ENCODE measurements around the gene RAPGEF5. TPM values are rescaled to one million over a fixed set of nuclear protein-coding genes. Genes with fewer than 3 reads are reported as not detected.

The RAPGEF5 gene
- total RNA-seq, 1 experiment from 2014 or later: 13.3 TPM

DNA sequence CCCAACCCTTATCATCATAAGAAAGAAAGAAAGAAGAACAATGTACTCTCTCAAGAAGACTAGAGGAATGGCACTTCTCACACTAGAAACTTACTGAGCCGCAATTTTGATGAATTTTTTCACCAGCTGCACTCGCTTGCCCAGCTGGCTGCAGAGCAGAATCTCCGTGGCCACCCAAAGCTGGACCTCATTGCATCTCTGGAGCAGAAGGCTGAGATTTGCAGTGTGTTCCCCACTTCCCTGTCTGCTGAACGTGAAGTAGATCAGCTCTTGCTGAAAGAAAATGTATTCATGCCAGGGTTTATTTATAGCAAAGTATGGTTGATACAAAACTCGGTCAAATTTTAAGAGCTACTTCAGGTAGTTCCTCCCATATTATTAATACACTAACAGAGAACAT is 212.0 kb downstream of the RAPGEF5 start:
- H3K4me3 Mint-ChIP-seq: no peak overlapping the region

More for the DNA sequence above, 212.0 kb downstream of the RAPGEF5 start:
- peaks cover 6% of the 10 kb centered on the region for H3K9me3 ChIP-seq (ENCODE audit: control insufficient read depth, low read depth, low read length)
- Mint-ChIP-seq H3K9me3 (peaks cover 2 to 4% of the 10 kb centered on the region in 2 experiments; a peak in 2 of 5 replicates), H3K4me1 (peaks cover 30 to 32% of the 10 kb centered on the region in 2 experiments), H3K27me3 (ENCODE audit: low read depth) (no peaks in the 10 kb centered on the region), H3K27ac (no peak overlapping the region; a peak in 1 of 7 replicates), H3K36me3 (ENCODE audit: insufficient read depth in 1 of 3, low read depth in 3 of 3) (peaks cover 28 to 31% (median 30%) of the 10 kb centered on the region in 3 experiments)
- no peak overlapping the region for H4K91ac ChIP-seq (ENCODE audit: insufficient read length, low read depth, low read length)
- H2BK120ac ChIP-seq (ENCODE audit: low read depth, low read length, poor library complexity, severe bottlenecking): no peak overlapping the region
- H2BK12ac ChIP-seq (ENCODE audit: insufficient read length, low read depth, low read length): no peak overlapping the region
- H3K79me1 ChIP-seq (ENCODE audit: insufficient read depth, low read depth, low read length, poor library complexity, severe bottlenecking): no peaks in the 10 kb centered on the region
- H3K4me2 ChIP-seq (ENCODE audit: insufficient read depth, insufficient read length, low read length): no peak overlapping the region
- peaks cover 11% of the 10 kb centered on the region for H3K4me1 ChIP-seq (ENCODE audit: insufficient read depth, low read length)
- H3K9ac ChIP-seq (ENCODE audit: extremely low read depth, insufficient read length, low read length): no peak overlapping the region
- no peak overlapping the region for H2BK20ac ChIP-seq (ENCODE audit: low read depth, low read length, poor library complexity, severe bottlenecking)
- no peaks in the 10 kb centered on the region for H3K23me2 ChIP-seq (ENCODE audit: insufficient read length, low read depth, low read length, poor library complexity, severe bottlenecking)
- no peak overlapping the region for H3K4ac ChIP-seq (ENCODE audit: low read depth, low read length)
- H4K8ac ChIP-seq (replicated peaks; ENCODE audit: insufficient read length, low read depth, low read length): no peak overlapping the region
- H2BK15ac ChIP-seq (ENCODE audit: low read depth, low read length): no peak overlapping the region
- H4K5ac ChIP-seq (ENCODE audit: insufficient read length, low read depth, low read length): no peak overlapping the region
- H3K23ac ChIP-seq (ENCODE audit: insufficient read length, low read depth, low read length): no peak overlapping the region
- no peak overlapping the region for H2BK5ac ChIP-seq (ENCODE audit: insufficient read length, low read length)
- no peak overlapping the region for H3K27ac ChIP-seq (ENCODE audit: insufficient read length, low read depth, low read length)
- H3K79me2 ChIP-seq (ENCODE audit: insufficient read depth, low read length): no peaks in the 10 kb centered on the region
- no peak overlapping the region for H3K56ac ChIP-seq (ENCODE audit: insufficient read length, low read depth, low read length)
- TF ChIP-seq, protein P1, sequence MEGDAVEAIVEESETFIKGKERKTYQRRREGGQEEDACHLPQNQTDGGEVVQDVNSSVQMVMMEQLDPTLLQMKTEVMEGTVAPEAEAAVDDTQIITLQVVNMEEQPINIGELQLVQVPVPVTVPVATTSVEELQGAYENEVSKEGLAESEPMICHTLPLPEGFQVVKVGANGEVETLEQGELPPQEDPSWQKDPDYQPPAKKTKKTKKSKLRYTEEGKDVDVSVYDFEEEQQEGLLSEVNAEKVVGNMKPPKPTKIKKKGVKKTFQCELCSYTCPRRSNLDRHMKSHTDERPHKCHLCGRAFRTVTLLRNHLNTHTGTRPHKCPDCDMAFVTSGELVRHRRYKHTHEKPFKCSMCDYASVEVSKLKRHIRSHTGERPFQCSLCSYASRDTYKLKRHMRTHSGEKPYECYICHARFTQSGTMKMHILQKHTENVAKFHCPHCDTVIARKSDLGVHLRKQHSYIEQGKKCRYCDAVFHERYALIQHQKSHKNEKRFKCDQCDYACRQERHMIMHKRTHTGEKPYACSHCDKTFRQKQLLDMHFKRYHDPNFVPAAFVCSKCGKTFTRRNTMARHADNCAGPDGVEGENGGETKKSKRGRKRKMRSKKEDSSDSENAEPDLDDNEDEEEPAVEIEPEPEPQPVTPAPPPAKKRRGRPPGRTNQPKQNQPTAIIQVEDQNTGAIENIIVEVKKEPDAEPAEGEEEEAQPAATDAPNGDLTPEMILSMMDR (conservative IDR thresholded peaks at IDR 0.05): no peak
- no peak overlapping the region for H2AFZ ChIP-seq (ENCODE audit: low read length)
- no peaks in the 10 kb centered on the region for H3K27me3 ChIP-seq (ENCODE audit: insufficient read depth, low read length)
- no peaks in the 10 kb centered on the region for H4K20me1 ChIP-seq (ENCODE audit: control insufficient read depth, insufficient read depth, insufficient read length)
- no CpG with 5 or more reads among the region's 5 CpGs for WGBS (ENCODE audit: extremely low coverage, insufficient read length, low lambda C conversion rate)
- no peak overlapping the region for H3T11ph ChIP-seq (ENCODE audit: low read length)
- no peak for DNase-seq
- no peak overlapping the region for H3K18ac ChIP-seq (ENCODE audit: insufficient read length, low read depth, low read length)
- no peak overlapping the region for H2AK5ac ChIP-seq (ENCODE audit: insufficient read length, low read length)
- H3K14ac ChIP-seq (ENCODE audit: insufficient read depth, low read length): no peak overlapping the region

Data from H9 (cell line).